Peyer's patch (tissue), 4 donors: ENCODE results near the gene KCTD8. TPM values are rescaled to one million over a fixed set of nuclear protein-coding genes. Genes with fewer than 3 reads are reported as not detected.

Source experiments
- DNase-seq, 3 donors: peaks; one replicate each; pipeline ENCODE4 v3.0.0-alpha.2; 2017 to 2019
- H3K27ac ChIP-seq, 4 donors: fragments of 200-600 bp; sonication (generic); one replicate each; pipeline ENCODE4 v1.5.1; 2016 to 2019
- H3K27me3 ChIP-seq, 2 donors: fragments of 200-600 bp; sonication (generic); one replicate each; pipeline ENCODE4 v1.5.1; 2019
- H3K36me3 ChIP-seq, 3 donors: fragments of 200-600 bp; sonication (generic); one replicate each; pipeline ENCODE4 v1.5.1; 2016 to 2019
- H3K4me1 ChIP-seq, 4 donors: fragments of 200-600 bp; sonication (generic); one replicate each; pipeline ENCODE4 v1.5.1; 2016 to 2019
- H3K4me3 ChIP-seq, 4 donors: fragments of 200-600 bp; sonication (generic); 1 replicate in 3 of 4; 2 replicates in 1 of 4; pipeline ENCODE4 v1.5.1; 2016 to 2019; ENCODE audit warnings: mild to moderate bottlenecking in 1 of 4
- H3K9me3 ChIP-seq, 4 donors: fragments of 200-600 bp; sonication (generic); one replicate each; pipeline ENCODE4 v1.5.1; 2016 to 2019; ENCODE audit warnings: mild to moderate bottlenecking in 1 of 4
- POLR2A ChIP-seq, 2 donors: fragments of 450-650 bp; IDR thresholded peaks; one replicate each; pipeline ENCODE4 v1.5.1; 2017; ENCODE audit warnings: antibody characterized with exemption in 2 of 2, mild to moderate bottlenecking in 2 of 2, moderate library complexity in 2 of 2
- total RNA-seq, 4 donors: library from RNA; depleted of rRNA; stranded (reverse); fragments of >200 nt; gene quantifications; one replicate each; pipeline ENCODE4 v1.1.0, GENCODE V29; 2016
- TF ChIP-seq, protein P1 (sequence below), 6 experiments: fragments of 450-650 bp in 4 of 6; fragments of 200-600 bp in 2 of 6; sonication (generic) in 1 of 6; IDR thresholded peaks; one replicate each; pipeline ENCODE4 v1.5.1; 2017 to 2019; ENCODE audit warnings: antibody characterized with exemption in 6 of 6, mild to moderate bottlenecking in 3 of 6, moderate library complexity in 1 of 6

Gene KCTD8
- not detected for total RNA-seq

DNA sequence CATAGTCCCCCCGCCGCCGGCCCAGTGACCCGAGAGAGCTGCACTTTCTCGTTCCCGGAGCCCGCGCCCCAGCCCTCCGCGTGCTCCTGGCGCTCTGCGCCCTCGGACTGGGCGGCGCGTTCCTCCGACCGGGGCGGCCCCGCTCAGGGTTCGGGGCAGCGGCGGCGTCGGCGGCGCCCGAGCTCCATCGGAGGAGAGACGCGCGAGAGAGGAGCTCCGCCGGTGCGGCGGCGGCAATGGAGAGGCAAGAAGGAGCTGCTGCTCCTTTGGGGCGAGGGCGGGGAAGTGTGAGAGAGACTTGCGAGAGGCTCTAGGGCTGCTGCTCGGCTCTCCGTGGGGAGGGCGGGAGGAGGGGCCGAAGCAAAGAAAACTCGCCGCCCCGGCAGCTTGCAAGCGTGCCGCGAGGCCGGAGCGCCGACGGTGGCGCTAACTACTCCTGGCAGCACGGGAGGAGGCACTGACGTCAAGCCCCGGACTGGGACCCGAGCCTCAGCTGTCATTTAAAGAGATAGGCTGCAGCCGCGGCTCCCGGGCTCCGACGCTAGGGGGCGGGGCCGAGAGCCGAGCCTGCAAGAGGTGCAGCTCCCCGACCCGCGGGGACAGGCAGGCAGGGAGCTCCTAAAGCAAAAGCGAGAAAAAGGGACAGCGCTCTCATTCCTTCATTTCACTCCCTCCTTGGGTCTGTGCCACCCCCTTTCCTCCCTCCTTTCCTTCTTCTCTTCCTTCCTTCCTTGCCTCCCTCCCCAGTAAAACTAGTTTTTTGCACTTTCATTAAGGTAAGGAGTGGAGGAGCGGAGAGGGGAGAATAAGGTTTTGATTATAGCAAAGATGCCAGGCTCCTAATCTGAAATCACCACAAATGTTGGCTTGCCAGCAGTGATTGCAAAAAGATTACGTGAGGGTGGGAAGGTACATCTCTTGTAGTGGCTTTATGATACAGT lies at the start of gene KCTD8:
Gene KCTD8 (minus strand): TSS at position 289 of the 941 bp plus-strand sequence.
- H3K36me3 ChIP-seq, result no peaks in the 10 kb centered on the region
- H3K4me3 ChIP-seq, result peak within 1 kb of the TSS; percentile 28 to 54 (median 44)
- H3K9me3 ChIP-seq, result no peaks in the 10 kb centered on the region
- no peaks in the 10 kb centered on the region for H3K27me3 ChIP-seq
- no peak for TF ChIP-seq POLR2A (IDR thresholded peaks at IDR 0.05)
- TF ChIP-seq, protein P1, sequence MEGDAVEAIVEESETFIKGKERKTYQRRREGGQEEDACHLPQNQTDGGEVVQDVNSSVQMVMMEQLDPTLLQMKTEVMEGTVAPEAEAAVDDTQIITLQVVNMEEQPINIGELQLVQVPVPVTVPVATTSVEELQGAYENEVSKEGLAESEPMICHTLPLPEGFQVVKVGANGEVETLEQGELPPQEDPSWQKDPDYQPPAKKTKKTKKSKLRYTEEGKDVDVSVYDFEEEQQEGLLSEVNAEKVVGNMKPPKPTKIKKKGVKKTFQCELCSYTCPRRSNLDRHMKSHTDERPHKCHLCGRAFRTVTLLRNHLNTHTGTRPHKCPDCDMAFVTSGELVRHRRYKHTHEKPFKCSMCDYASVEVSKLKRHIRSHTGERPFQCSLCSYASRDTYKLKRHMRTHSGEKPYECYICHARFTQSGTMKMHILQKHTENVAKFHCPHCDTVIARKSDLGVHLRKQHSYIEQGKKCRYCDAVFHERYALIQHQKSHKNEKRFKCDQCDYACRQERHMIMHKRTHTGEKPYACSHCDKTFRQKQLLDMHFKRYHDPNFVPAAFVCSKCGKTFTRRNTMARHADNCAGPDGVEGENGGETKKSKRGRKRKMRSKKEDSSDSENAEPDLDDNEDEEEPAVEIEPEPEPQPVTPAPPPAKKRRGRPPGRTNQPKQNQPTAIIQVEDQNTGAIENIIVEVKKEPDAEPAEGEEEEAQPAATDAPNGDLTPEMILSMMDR (IDR thresholded peaks at IDR 0.05), result peak in 4 of 6 experiments; percentile 18 to 45 (median 37)
- peaks cover 0 to 22% (median 0%) of the 10 kb centered on the region in 4 donors for H3K4me1 ChIP-seq
- H3K27ac ChIP-seq, result peak within 1 kb of the TSS in 2 of 4 donors; percentile 55 to 59
- peak in 2 of 3 donors; percentile 71 to 72 for DNase-seq

DNA sequence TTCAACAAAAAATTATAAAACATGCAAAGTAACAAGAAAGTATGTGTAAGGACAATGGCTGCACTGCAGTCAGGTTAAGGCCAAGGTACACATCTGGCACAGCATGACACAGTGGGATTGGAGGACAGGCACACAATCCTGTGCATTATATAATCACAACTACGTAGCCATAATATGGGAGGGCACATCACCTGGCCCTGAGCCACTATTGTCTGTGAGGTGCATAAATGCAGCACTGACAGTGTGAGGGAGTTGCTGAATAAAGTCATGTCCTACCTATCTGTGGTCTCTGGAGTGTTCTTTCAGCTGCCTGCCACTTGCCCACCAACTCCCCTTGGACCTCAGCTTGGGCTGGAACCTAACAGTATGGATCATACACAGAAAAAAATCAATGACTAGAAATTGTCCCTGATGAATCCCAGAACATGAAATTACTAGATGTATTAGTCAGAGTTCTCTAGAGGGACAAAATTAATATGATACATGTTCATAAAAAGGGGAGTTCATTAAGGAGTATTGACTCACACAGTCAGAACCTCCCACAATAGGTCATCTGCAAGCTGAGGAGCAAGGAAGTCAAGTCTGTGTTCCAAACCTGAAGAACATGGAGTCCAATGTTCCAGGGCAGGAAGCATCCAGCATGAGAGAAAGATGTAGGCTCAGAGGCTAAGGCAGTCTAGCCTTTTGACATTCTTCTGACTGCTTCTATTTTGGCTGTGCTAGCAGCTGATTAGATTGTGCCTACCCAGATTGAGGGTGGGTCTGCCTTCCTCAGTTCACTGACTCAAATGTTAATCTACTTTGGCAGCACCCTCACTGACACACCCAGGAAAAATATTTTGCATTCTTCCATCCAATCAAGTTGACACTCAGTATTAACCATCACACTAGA lies 46.4 kb upstream of the KCTD8 start:
- no peaks in the 10 kb centered on the region for H3K9me3 ChIP-seq
- H3K4me3 ChIP-seq, result no peak overlapping the region
- DNase-seq, result no peak
- H3K4me1 ChIP-seq, result no peaks in the 10 kb centered on the region
- no peak for TF ChIP-seq POLR2A (IDR thresholded peaks at IDR 0.05)
- TF ChIP-seq, protein P1 (IDR thresholded peaks at IDR 0.05), result no peak
- no peaks in the 10 kb centered on the region for H3K27me3 ChIP-seq
- no peaks in the 10 kb centered on the region for H3K36me3 ChIP-seq
- H3K27ac ChIP-seq, result no peak overlapping the region

GRCh38 chr4:44493924-44494323 lies 45.3 kb upstream of the KCTD8 start:
- Histone ChIP-seq H3K4me1 (no peaks in the 10 kb centered on the region), H3K4me3 (no peak overlapping the region), H3K36me3 (no peaks in the 10 kb centered on the region), H3K27ac (no peak overlapping the region), H3K27me3 (no peaks in the 10 kb centered on the region), H3K9me3 (no peaks in the 10 kb centered on the region)
- no peak for TF ChIP-seq POLR2A (IDR thresholded peaks at IDR 0.05)
- TF ChIP-seq, protein P1 (IDR thresholded peaks at IDR 0.05), result peak in 1 of 6 experiments; percentile 6
- no peak for DNase-seq

GRCh38 chr4:44487341-44487740 lies 38.7 kb upstream of the KCTD8 start:
- Histone ChIP-seq H3K27ac (no peak overlapping the region), H3K4me3 (no peak overlapping the region), H3K4me1 (no peaks in the 10 kb centered on the region), H3K27me3 (no peaks in the 10 kb centered on the region), H3K9me3 (no peaks in the 10 kb centered on the region), H3K36me3 (no peaks in the 10 kb centered on the region)
- TF ChIP-seq POLR2A (IDR thresholded peaks at IDR 0.05), result no peak
- TF ChIP-seq, protein P1 (IDR thresholded peaks at IDR 0.05), result no peak
- DNase-seq, result no peak

DNA sequence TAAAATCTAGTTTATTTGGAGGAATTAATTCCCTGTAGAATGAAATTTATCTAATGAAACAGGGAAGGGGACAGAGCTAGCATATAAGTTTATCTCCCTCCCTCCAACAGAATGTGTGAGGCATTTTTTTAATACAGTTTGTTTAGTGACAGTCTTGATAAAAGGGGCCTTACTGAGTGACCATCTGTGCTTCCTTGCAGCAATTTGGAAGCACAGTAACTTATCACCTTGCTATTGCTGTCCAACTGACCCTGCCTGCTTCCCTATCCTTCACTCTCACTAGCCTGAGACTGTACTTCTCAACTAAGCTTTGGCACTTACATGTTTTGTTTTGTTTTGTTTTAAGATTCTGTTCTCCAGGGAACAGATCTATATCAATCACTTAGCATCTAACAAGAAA lies 31.1 kb upstream of the KCTD8 start:
- Histone ChIP-seq H3K9me3 (no peaks in the 10 kb centered on the region), H3K36me3 (no peaks in the 10 kb centered on the region), H3K4me1 (no peaks in the 10 kb centered on the region), H3K27me3 (no peaks in the 10 kb centered on the region), H3K4me3 (no peak overlapping the region), H3K27ac (no peak overlapping the region)
- no peak for DNase-seq
- TF ChIP-seq POLR2A (IDR thresholded peaks at IDR 0.05), result no peak
- TF ChIP-seq, protein P1 (IDR thresholded peaks at IDR 0.05), result no peak
